HG02981 (cell line): ENCODE data around the gene IL13RA1.
"Not testable (repeated sequence)": the region's sequence is repeated elsewhere in the genome, so short reads cannot be mapped to it uniquely, and the experiment has no call there.

Experiments used
- ATAC-seq: cut with Tn5 transposase; IDR thresholded peaks from one replicate; pipeline ENCODE4 v1.9.1; 2021; ENCODE audit warnings: mild to moderate bottlenecking, moderate library complexity; ENCODE audit not compliant: unreplicated experiment

IL13RA1 gene

GRCh38 chrX:118727686-118728339 is 407 bp downstream of the IL13RA1 start:
- ATAC-seq, result no peak

- ATAC-seq, result no peak
Observed at GRCh38 chrX:118729042-118729652, 1.7 kb downstream of the IL13RA1 start.

GRCh38 chrX:118730500-118731247 is 3.3 kb downstream of the IL13RA1 start:
- ATAC-seq, result no peak

GRCh38 chrX:118732551-118732950 is 5.1 kb downstream of the IL13RA1 start:
- not testable (repeated sequence) for ATAC-seq

GRCh38 chrX:118734909-118735308 is 7.5 kb downstream of the IL13RA1 start:
- no peak for ATAC-seq

GRCh38 chrX:118736394-118737010 is 9.1 kb downstream of the IL13RA1 start:
- ATAC-seq, result peak; percentile 80

- ATAC-seq, result no peak
Observed at GRCh38 chrX:118739577-118739976, 12.2 kb downstream of the IL13RA1 start.

GRCh38 chrX:118740276-118740889 is 13.0 kb downstream of the IL13RA1 start:
- ATAC-seq, result no peak

- no peak for ATAC-seq
Observed at GRCh38 chrX:118742176-118742575, 14.8 kb downstream of the IL13RA1 start.

GRCh38 chrX:118745570-118745969 is 18.2 kb downstream of the IL13RA1 start:
- no peak for ATAC-seq

GRCh38 chrX:118751950-118752783 is 24.8 kb downstream of the IL13RA1 start:
- ATAC-seq, result peak; percentile 86

GRCh38 chrX:118755633-118756032 is 28.2 kb downstream of the IL13RA1 start:
- ATAC-seq, result no peak

GRCh38 chrX:118756101-118756500 is 28.7 kb downstream of the IL13RA1 start:
- no peak for ATAC-seq

- no peak for ATAC-seq
Observed at GRCh38 chrX:118758511-118758910, 31.1 kb downstream of the IL13RA1 start.

- ATAC-seq, result no peak
Observed at GRCh38 chrX:118760025-118760424, 32.6 kb downstream of the IL13RA1 start.

GRCh38 chrX:118761939-118762707 is 34.7 kb downstream of the IL13RA1 start:
- no peak for ATAC-seq

- no peak for ATAC-seq
Observed at GRCh38 chrX:118763489-118763888, 36.1 kb downstream of the IL13RA1 start.

- ATAC-seq, result no peak
Observed at GRCh38 chrX:118764122-118764521, 36.7 kb downstream of the IL13RA1 start.

- ATAC-seq, result no peak
Observed at GRCh38 chrX:118770133-118770760, 42.8 kb downstream of the IL13RA1 start.
